Dedifferentiated amniotic fluid mesenchymal stem cell (primary cell): ENCODE results near the gene CD63.
A peak's percentile ranks its signal among the peaks of the same experiment; 100 is the strongest.

Source experiments
- DNase-seq: peaks from one replicate; pipeline ENCODE4 v3.0.0-alpha.2; 2016; ENCODE audit errors: extremely low spot score

Gene CD63

DNA sequence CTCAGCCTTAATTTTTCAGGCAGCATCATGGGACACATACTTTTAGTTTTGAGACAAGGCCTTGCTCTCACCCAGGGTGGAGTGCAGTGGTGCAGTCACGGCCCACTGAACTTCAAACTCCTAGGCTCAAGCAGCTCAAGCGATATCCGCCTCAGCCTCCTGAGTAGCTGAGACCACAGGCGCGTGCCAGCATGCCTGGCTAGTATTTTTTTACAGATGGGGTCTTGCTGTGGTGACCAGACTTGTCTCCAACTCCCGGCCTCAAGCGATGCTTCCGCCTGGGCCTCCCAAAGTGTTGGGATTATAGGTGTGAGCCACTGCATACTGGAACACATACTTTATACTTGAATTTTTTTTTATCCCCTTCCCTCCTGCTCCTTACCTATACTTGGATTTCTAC lies 5.9 kb downstream of the CD63 start:
- no peak for DNase-seq

DNA sequence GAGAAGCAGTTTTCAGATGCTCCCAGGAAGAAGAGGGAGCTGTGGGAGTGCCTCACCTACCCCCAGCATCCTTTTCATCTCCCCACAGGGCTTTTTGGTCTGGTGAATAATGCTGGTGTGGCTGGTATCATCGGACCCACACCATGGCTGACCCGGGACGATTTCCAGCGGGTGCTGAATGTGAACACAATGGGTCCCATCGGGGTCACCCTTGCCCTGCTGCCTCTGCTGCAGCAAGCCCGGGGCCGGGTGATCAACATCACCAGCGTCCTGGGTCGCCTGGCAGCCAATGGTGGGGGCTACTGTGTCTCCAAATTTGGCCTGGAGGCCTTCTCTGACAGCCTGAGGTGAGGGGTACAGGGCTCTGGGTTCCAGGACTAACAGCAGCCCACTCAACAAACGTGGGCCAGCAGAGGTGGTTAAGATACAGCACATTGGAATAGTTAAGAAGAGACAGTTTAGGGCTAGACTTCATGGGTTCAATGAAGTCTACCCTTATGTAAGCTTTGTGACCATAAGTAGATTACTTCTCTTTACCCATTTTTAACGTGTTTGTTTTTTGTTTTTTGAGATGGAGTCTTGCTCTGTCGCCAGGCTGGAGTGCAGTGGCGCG lies 7.1 kb downstream of the CD63 start:
- DNase-seq = no peak

DNA sequence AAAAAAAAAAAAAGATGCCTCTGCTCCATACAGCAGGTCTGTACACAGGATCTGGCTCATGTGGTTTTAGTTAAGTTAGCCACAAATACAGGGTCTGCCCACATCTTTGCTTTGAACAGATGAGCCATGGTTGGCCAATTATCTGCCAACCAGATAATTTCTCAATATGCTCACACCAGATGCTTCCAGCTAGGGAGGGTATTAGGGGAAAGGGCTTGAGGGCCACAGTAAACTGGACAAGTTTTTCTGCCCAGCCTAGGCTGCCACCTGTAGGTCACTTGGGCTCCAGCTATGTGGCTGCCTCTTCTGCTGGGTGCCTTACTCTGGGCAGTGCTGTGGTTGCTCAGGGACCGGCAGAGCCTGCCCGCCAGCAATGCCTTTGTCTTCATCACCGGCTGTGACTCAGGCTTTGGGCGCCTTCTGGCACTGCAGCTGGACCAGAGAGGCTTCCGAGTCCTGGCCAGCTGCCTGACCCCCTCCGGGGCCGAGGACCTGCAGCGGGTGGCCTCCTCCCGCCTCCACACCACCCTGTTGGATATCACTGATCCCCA lies 7.8 kb downstream of the CD63 start:
- peak; percentile 83 for DNase-seq

DNA sequence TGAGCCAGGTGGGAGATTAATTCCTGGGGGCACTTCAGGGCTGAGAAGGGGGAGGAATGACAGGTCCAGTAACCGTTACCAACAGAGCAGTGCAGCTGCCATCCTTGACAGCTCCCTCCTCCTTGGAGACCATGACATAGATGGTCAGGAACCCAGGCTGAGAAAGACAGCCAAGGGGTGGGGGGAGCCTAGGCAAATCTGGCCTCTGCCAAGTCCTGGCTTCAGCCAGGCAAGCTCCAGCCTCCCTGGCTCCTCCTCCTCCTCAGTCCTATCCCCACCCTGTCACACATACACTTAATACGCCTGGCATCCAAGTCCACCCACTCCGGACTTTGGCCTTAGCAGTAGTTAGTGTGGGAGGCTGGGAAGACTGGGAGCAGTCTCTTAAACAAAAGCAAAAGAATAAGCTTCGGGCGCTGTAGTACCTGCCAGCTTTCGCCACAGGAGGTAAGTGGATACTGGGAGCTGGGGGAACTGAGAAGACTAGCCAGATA lies 8.7 kb downstream of the CD63 start, which contains the start of gene RDH5:
TSS of gene RDH5 (plus strand) at position 323 of the 494 bp plus-strand sequence. CDS start 792 bp downstream, outside the sequence.
- DNase-seq = peak; percentile 88

DNA sequence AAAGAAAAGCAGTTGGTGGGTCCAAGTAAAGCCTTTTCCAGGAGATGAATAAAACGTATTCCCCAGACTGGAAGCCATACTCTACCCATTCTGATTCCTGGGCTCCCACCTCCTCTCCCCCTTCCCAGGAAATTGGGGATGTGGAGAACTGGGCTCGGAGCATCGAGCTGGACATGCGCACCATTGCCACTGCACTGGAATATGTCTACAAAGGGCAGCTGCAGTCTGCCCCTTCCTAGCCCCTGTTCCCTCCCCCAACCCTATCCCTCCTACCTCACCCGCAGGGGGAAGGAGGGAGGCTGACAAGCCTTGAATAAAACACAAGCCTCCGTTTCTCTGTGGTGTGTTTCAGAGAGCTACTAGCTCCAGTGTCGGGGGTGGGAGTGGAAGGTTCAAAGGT lies 9.4 kb downstream of the CD63 start:
- no peak for DNase-seq

DNA sequence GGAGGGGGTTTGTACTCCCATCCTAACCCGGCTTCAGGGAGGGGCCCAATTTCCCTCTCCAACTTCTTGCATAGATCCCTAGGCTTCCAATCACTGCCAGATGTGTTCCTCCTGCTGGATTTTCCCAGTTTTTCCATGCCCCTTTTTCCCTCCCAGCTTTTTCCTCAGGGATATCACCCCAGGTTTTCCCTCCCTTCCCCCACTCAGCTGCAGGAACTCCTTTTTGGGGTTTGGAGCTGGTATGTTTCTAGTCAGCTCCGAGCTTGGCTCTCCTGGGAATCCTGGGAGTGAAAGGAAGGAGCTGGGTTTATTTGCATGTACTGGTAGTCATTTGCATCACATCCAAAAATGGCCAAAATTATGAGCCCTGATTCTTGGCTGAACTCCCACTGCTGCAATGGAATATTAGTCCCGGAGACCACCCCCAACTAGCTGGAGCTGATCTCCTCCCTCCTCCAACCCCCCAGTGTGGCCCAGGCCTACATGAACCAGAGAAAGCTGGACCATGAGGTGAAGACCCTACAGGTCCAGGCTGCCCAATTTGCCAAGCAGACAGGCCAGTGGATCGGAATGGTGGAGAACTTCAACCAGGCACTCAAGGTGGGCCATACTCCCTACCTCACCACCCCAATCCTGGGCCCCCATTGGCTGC lies 10.1 kb downstream of the CD63 start:
- no peak for DNase-seq

DNA sequence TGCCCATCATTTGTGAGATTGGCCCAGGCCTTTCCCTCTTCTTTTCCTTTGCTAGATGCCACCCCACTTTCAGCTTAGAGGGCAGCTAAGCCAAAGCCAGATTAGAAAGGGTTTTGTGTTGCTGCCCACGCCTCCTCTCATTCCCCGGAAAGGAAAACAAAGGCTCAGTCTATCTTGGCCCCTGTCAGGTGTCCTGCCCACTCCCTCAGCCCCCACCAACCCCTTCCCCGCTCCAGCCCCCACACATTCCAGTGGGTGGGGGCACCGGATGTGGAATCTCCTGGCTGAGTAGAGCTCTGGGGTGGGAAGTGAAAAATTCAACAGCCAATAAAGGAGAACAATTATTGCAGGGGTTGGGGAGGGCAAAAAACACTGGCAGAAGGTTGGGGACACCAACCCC lies 10.8 kb downstream of the CD63 start:
- no peak for DNase-seq

DNA sequence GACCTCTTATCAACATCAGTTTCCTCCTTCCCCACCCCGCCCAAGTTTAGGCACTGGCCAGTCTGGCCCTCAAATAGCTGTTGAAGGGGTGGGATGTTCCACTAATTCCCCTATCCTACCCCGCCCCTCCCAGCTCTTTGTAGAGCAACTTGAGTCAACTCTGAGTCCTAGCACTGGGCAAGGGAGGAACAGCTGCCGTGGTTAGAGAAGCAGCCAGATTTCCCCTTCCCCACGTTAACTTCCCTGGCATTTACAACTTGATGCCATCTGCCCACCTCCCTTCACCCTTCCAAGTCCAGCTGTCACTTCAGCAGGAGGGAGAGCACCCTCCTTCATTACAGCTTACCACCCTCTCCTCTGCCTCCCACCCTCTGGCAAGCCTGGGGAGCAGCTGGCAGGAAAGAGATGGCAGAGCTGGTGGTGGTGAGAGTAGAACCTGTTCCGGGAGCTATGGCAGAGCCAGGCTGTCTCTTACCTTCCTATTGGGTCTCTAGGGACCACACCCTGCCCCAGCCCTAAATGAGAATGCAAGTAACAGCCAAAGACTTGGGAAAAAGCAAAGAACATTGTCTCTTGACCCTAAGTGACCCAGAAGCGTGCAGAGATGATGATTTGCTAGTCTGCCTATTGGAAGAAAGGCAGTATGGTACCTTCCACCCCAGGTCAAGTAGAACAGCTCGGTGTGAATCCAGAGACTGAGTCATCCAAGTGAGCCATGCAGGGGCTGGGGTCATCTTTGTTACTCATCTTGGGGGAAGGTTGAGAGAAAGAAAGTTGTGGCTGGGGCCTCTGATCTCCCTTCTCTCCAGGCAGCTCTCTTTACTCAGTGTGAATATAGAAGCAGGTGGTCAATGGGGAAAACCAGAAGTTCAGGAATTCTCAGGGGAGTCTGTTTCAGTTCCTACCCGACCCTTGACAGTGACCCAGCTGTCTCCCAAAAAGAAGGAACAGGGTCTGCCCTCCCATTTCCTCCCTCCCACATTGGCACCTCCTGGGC lies 11.5 kb downstream of the CD63 start:
- no peak for DNase-seq

DNA sequence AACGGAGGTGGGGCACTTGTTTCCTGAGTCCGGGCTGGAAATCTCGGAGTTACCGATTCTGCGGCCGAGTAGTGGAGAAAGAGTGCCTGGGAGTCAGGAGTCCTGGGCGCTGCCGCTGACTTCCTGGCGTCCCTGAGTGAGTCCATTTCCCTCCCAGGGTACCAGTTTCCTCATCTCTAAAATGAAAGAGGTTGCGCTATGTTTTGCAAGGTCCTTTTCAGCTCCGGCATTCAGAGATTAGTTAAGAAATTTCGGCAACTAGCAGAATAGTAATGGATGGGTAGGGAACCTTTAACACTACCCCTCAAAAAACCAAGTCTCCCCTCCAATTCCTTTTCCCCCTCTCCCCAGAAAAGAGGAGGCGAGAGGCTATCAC lies 12.2 kb downstream of the CD63 start:
- DNase-seq = no peak

DNA sequence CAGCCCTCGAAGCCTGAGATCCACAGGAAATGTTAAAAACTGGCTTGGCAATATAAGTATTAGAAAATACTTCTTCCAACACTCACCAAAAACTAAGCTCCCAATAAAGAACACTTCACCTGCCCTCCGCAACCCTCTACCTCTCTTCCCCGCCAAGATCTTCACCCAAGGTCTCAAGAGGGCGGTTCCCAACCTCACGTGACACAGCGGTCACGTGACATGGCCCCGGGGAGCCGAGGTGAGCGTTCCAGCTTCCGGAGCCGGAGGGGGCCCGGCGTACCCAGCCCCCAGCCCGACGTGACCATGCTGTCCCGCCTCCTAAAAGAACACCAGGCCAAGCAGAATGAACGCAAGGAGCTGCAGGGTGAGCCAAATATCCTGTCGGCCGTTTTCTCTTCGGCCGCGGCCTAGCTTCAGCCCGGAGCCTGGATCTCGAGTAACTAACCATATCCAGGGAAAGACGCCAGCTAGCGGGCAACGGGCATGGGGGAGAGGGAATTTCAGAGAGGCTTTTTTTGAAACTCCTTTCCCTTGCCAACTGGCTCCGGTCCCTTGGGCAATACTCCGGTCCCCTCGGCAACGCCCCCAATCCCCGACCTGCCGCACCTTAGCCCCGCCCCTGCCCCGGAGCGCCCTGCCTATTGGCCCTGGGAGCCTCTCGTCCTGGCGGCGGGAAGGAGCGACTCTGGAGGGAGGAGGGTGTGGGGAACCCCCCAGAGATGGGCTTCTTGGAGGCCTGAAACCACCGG lies 12.8 kb downstream of the CD63 start, which contains the start of gene BLOC1S1:
TSS of gene BLOC1S1 (plus strand) at position 214 of the 749 bp plus-strand sequence. CDS start at position 220, 6 bp downstream.
- DNase-seq = peak; percentile 77

DNA sequence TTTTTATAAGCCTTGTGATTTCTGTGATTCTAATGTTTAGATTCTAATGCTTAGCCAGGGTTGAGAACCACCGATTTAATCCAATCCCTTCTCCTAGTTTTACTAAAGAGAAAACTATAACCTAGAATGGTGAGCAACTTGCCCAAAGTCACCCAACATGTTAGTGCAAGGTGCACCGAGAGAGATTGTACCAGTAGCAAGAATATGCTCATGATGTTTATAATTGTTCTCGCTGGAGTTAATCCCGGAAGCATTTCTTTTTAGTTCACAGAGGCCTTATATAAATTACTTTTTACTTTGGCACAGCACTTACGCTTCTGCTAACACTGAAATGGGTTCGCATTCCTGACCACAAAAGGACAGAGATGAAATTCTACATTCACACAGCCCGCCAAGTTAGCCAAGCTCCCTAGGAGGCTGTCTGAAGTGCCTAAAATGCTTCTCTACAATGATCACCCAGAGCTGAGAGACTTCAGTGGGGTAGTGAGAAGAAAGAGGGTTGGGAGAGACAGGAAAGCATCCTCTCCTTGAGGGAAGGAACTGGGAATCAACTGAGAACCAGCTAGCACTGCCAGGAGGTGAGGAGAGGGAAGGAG lies 13.5 kb downstream of the CD63 start:
- no peak for DNase-seq

DNA sequence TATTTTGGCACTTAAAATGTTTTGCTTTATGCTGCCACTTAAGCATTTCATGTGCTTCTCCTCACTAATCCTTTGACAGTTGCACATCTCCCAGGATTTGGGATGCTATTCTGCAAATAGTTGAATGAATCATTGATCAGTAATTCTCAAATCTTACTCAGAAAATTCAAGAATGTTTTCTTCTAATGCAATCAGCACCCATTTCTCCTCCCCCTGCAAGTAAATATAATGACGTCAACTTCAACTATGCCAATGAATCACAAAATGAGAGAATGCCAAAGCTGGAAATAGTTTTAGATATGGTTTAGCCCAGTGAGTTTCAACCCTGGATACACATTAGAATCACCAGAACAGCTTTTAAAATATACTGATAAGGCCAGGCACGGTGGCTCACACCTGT lies 15.1 kb downstream of the CD63 start:
- DNase-seq = peak; percentile 74

DNA sequence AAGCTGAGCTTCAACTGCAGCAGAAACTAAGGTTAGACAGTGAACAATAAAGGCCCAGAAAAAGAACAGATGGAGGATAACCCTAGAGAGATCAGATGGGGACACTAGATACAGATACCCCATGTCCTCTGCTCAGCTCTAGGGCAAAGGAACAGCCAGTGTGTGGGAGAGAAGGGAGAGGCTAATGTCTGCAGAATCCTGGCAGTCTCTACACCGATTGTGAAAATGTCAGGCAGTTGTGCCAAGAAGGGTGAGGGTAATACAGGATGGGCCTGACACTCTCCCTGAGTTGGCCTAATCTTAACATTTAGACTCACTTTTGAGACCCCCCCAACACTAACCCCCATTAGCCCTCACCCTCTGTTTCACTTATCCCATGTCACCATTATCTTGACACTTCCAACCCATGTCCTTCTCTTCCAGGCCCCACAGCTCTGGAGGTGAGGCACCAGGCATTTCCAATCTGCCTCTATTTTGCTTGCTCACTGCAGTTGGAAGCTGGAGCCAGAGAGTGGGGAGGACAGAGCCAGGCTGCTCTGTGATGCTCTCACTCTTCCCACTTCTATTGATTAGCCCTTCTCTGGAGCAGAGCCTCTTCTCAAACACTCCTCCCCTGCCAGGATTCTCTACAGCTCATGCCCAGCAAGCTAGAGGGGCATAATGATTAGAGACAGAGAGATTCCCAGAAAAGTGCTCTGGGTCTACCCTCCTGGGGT lies 16.0 kb downstream of the CD63 start:
- no peak for DNase-seq

DNA sequence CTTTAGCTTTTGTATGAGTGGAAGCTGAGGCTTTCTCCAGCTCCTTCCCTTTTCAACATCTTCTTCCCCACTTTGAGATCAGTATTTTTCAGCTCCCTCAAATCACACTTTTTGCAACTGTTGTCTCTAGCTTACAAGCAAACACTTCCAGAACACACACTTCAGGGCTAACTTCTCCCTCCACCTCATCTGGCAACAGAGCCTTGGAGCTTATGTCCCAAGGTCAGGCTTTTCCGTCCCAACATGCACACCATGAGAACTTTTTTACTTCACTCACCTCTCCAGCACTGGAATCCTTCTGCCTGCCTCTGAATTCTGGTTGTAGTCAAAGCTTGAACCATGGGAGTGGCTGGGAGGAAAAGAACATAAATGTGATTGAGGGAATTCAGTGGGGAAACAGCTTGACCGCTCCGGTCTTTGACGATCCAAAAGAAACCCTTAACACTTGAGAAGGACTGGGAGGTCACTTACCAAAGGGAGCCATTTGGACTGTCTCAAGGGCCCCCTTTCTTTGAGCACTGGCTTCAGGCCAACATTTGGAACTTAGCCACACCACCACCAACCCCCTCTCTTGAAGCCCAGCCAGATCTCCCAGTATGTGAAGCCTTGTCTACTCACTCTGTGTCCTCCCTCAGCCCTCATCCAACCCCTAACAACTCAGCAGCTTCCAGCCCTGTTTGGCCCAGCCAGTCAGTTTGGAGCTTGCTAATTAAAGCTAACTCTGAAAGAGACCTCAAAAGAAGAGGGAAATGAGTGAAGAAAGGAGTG lies 16.8 kb downstream of the CD63 start:
- no peak for DNase-seq

DNA sequence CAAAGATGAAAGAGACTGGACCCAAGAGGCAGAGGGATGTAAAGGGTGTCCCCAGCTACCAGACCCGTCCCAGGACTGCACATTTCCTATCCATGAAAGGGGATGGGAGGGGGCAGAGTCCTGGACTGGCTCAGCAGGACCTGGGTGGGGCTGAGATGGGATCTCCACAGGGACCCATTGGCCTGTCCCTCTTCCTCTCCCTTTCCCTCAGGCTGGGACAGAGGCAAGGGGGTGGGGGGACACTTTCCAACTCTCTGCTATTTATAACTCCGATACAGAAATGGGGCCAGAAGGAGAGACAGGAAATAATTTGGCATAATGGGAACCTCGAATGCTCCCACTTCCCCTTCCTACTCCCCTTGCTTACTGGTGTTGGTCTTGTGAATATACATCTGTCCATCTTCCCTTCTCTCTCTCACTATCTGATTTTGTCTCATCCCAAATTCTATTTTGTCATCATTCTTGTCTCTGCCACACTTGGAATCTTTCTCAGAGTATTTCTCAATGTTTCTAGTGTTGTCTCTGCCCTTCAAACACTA lies 20.0 kb downstream of the CD63 start:
- no peak for DNase-seq

DNA sequence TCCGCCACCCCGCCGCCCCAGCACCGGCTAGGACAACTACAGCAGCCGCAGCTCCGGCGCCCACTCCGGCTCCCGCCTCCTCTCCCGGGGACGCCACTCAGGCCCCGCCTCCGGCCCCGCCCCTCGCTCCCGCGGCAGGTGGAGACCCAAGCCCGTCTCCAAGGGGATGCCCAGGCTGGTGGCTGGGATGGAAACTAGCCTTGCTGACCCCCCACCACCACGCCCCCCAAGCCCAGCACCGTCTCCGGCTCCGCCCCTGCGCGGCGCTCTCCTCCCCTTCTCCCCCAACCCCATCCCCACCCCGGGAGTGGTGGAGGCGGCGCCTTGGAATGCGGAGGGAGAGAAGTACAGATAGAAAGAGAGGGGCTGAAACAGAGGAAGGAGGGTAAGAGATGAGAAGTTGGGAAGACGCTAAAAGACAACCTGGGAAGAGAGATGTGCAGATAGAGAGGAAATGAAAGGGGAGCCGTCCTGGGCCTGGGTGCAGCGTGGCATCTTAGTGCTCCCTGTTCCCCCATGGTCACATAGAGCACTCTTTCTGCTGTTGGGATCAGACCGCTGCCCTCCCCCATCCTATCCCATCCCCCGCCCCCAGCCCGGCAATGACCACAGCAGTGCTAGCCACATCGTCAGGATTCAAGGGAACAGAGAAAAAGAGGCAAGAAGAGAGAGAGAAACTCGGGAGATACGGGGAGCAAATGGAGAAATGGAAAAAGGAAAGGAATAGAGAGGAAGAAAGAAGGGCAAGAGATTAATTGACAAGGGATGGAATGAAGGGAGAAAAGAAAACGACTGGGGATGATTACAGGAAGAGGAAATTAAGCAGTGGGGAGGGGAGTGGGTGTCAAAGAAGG lies 20.7 kb downstream of the CD63 start, which contains the start of gene ITGA7:
TSS of gene ITGA7 (minus strand) at position 64 of the 854 bp plus-strand sequence. CDS start 222 bp downstream, outside the sequence.
- no peak for DNase-seq

DNA sequence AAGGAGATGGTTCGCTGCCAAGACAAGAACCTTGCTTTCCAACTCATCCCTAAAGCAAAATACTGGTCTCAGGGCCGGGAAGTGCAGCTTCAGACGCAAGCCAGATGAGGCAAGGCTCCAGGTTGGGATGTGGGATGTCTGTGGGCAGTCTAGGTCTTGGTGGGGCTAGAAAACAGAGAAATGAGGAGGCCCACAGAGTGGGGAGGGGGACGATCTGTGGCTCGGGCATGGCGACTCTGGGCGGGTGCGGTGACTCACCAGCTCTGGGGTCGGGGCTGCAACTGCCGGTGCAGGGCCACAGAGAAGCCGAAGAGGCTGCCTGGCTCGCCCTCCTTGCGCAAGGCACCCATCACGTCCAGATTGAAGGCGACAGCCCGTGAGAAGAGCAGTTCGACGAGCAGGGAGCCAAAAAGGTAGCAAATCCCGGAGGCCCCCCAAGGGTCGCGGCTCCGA lies 21.6 kb downstream of the CD63 start:
- no peak for DNase-seq
